Mesenchymal stem cell (in vitro differentiated cells and primary cell): ENCODE results near the gene ATG10.

Experiments used
- DNase-seq: peaks from one replicate; pipeline ENCODE4 v3.0.0-alpha.2; 2013
- H2AFZ ChIP-seq: one replicate; pipeline ENCODE4 v1.6.1; 2013; ENCODE audit warnings: low read depth, mild to moderate bottlenecking, control low read depth, inconsistent platforms, low read length, moderate library complexity
- H2AK5ac ChIP-seq: 2 replicates; pipeline ENCODE4 v1.6.1; 2013; ENCODE audit warnings: low read length, moderate library complexity, mild to moderate bottlenecking, inconsistent platforms; ENCODE audit not compliant: severe bottlenecking
- H2BK120ac ChIP-seq: one replicate; pipeline ENCODE4 v1.6.1; 2013; ENCODE audit warnings: low read depth, mild to moderate bottlenecking, inconsistent platforms, low read length, moderate library complexity
- H2BK12ac ChIP-seq, 2 experiments: one replicate each; pipeline ENCODE4 v1.6.1; 2013; ENCODE audit warnings: inconsistent platforms in 2 of 2, low read length in 2 of 2, mild to moderate bottlenecking in 2 of 2, moderate library complexity in 2 of 2, control low read depth in 1 of 2
- H2BK15ac ChIP-seq: one replicate; pipeline ENCODE4 v1.6.1; 2013; ENCODE audit warnings: mild to moderate bottlenecking, low read depth, inconsistent platforms; ENCODE audit not compliant: poor library complexity, severe bottlenecking
- H2BK5ac ChIP-seq: 2 replicates; pipeline ENCODE4 v1.6.1; 2013; ENCODE audit warnings: low read depth, mild to moderate bottlenecking, low read length, control low read depth, inconsistent platforms; ENCODE audit not compliant: poor library complexity, severe bottlenecking
- H3K14ac ChIP-seq, 2 experiments: one replicate each; pipeline ENCODE4 v1.6.1; 2013; ENCODE audit warnings: inconsistent platforms in 2 of 2, low read length in 2 of 2, control low read depth in 1 of 2, mild to moderate bottlenecking in 1 of 2, moderate library complexity in 1 of 2
- H3K18ac ChIP-seq, 2 experiments: one replicate each; pipeline ENCODE4 v1.6.1; 2013; ENCODE audit warnings: inconsistent platforms in 2 of 2, low read length in 2 of 2, control low read depth in 1 of 2, low read depth in 1 of 2, mild to moderate bottlenecking in 1 of 2
- H3K23ac ChIP-seq, 2 experiments: one replicate each; pipeline ENCODE4 v1.6.1; 2013; ENCODE audit warnings: inconsistent platforms in 2 of 2, low read length in 2 of 2, mild to moderate bottlenecking in 2 of 2, moderate library complexity in 2 of 2, control low read depth in 1 of 2
- H3K27ac ChIP-seq: 2 replicates; pipeline ENCODE4 v1.5.1; 2013; ENCODE audit warnings: mild to moderate bottlenecking, moderate library complexity, low read length, control low read depth, inconsistent platforms; ENCODE audit not compliant: poor library complexity, severe bottlenecking
- H3K27me3 ChIP-seq, 2 experiments: 2 replicates each; pipeline versions ENCODE4 v1.6.1 to v1.7.0; 2013; ENCODE audit warnings: low read length in 2 of 2, mild to moderate bottlenecking in 2 of 2, moderate library complexity in 2 of 2, control low read depth in 1 of 2, inconsistent platforms in 1 of 2; ENCODE audit not compliant: control insufficient read depth in 1 of 2, insufficient read depth in 1 of 2
- H3K36me3 ChIP-seq, 2 experiments: 2 replicates each; pipeline versions ENCODE4 v1.6.1 to v1.7.0; 2013; ENCODE audit warnings: low read length in 2 of 2, control low read depth in 1 of 2, inconsistent platforms in 1 of 2, low read depth in 1 of 2, mild to moderate bottlenecking in 1 of 2; ENCODE audit not compliant: insufficient read depth in 2 of 2, control insufficient read depth in 1 of 2
- H3K4ac ChIP-seq, 2 experiments: one replicate each; pipeline ENCODE4 v1.6.1; 2013; ENCODE audit warnings: inconsistent platforms in 2 of 2, low read length in 2 of 2, mild to moderate bottlenecking in 2 of 2, moderate library complexity in 2 of 2, control low read depth in 1 of 2, low read depth in 1 of 2
- H3K4me1 ChIP-seq: 2 replicates; pipeline ENCODE4 v1.6.1; 2013; ENCODE audit warnings: low read depth, low read length, control low read depth; ENCODE audit not compliant: control insufficient read depth, insufficient read depth
- H3K4me2 ChIP-seq: 2 replicates; pipeline ENCODE4 v1.6.1; 2013; ENCODE audit warnings: low read length, mild to moderate bottlenecking, inconsistent platforms; ENCODE audit not compliant: poor library complexity, severe bottlenecking
- H3K4me3 ChIP-seq, 2 experiments: 2 replicates each; pipeline versions ENCODE4 v1.5.1 to v1.7.0; 2013; ENCODE audit warnings: low read length in 2 of 2, mild to moderate bottlenecking in 2 of 2, control low read depth in 1 of 2, low read depth in 1 of 2; ENCODE audit not compliant: insufficient read depth in 1 of 2
- H3K79me1 ChIP-seq: replicated peaks from 2 replicates; pipeline ENCODE4 v1.6.1; 2013; ENCODE audit warnings: mild to moderate bottlenecking, control low read depth, low read length, inconsistent platforms; ENCODE audit not compliant: poor library complexity, severe bottlenecking
- H3K9ac ChIP-seq: 2 replicates; pipeline ENCODE4 v1.7.0; 2013; ENCODE audit warnings: mild to moderate bottlenecking, low read length, moderate library complexity
- H3K9me3 ChIP-seq: 2 replicates; pipeline ENCODE4 v1.7.0; 2013; ENCODE audit warnings: mild to moderate bottlenecking, low read length; ENCODE audit not compliant: control insufficient read depth
- H4K8ac ChIP-seq: one replicate; pipeline ENCODE4 v1.6.1; 2013; ENCODE audit warnings: inconsistent platforms, mild to moderate bottlenecking, low read length, moderate library complexity
- H4K91ac ChIP-seq: one replicate; pipeline ENCODE4 v1.6.1; 2013; ENCODE audit warnings: mild to moderate bottlenecking, low read length, inconsistent platforms
- WGBS: methylation state at CpG from one replicate; pipeline ENCODE4 v1.1.7; 2013; ENCODE audit warnings: mixed read lengths; 5-methylcytosine and 5-hydroxymethylcytosine counted together

The ATG10 gene

GRCh38 chr5:82257247-82257646 is 285.4 kb downstream of the ATG10 start:
- no peak overlapping the region for H3K4me2 ChIP-seq
- H3K4me3 ChIP-seq: no peak overlapping the region
- H3K23ac ChIP-seq: no peak overlapping the region
- no peaks in the 10 kb centered on the region for H3K36me3 ChIP-seq
- H3K4ac ChIP-seq: no peak overlapping the region
- 100% methylated on average over 1 of the region's 2 CpGs for WGBS
- H2BK15ac ChIP-seq: no peak overlapping the region
- H2BK12ac ChIP-seq: no peak overlapping the region
- no peak overlapping the region for H4K8ac ChIP-seq
- H3K14ac ChIP-seq: no peak overlapping the region
- no peaks in the 10 kb centered on the region for H3K9me3 ChIP-seq
- no peaks in the 10 kb centered on the region for H3K4me1 ChIP-seq
- H2BK120ac ChIP-seq: no peak overlapping the region
- H2AFZ ChIP-seq: no peak overlapping the region
- H3K27ac ChIP-seq: no peak overlapping the region
- H3K9ac ChIP-seq: no peak overlapping the region
- H4K91ac ChIP-seq: no peak overlapping the region
- H2BK5ac ChIP-seq: no peak overlapping the region
- no peaks in the 10 kb centered on the region for H3K27me3 ChIP-seq
- H3K18ac ChIP-seq: no peak overlapping the region
- DNase-seq: no peak
- H3K79me1 ChIP-seq: no peaks in the 10 kb centered on the region
- no peak overlapping the region for H2AK5ac ChIP-seq

GRCh38 chr5:82257729-82258128 is 285.9 kb downstream of the ATG10 start:
- Histone ChIP-seq H2BK5ac (no peak overlapping the region), H2BK15ac (no peak overlapping the region), H2AK5ac (no peak overlapping the region), H3K9me3 (no peaks in the 10 kb centered on the region), H3K14ac (no peak overlapping the region), H3K4ac (no peak overlapping the region), H3K9ac (no peak overlapping the region), H3K4me3 (no peak overlapping the region), H4K8ac (no peak overlapping the region), H3K18ac (peak overlapping the region in 1 of 2 experiments; percentile 2), H3K23ac (no peak overlapping the region), H2BK12ac (no peak overlapping the region), H3K27me3 (no peaks in the 10 kb centered on the region), H2BK120ac (no peak overlapping the region), H4K91ac (no peak overlapping the region), H3K79me1 (no peaks in the 10 kb centered on the region), H3K36me3 (no peaks in the 10 kb centered on the region), H3K27ac (no peak overlapping the region), H2AFZ (no peak overlapping the region), H3K4me2 (no peak overlapping the region), H3K4me1 (no peaks in the 10 kb centered on the region)
- 94% methylated on average over 1 of the region's 3 CpGs for WGBS
- no peak for DNase-seq

DNA sequence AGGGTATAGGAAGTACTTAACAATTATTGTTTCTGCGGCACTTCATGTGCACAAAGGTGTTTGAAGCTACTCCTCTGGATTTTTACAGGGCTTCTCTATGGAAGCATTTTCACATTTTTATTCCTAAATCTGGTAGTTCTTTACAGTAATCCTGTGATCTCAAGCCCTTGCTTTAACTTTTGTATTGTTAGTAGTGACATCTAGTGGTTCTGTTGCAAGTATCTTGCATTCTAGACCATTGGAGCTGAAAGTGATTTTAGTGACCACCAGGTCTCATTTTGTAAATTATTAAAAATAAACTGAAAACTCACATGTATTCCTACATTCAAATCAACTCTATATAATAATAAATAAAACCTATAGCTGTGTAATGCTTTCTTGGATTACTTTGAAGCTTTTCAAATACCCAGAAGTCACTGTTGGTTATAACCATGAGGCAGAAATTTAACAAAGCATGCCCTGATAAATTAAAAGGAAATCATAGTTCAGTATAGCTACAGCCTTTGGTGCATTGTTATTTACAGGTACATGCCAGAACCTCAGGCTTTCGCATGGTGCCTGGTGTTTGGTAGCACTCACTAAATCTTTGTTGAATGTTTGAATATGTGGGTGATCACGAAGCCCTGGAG is 287.5 kb downstream of the ATG10 start:
- Histone ChIP-seq H2BK5ac (no peak overlapping the region), H3K36me3 (no peaks in the 10 kb centered on the region), H3K4me3 (no peak overlapping the region), H3K4me1 (no peaks in the 10 kb centered on the region), H3K27ac (no peak overlapping the region), H4K8ac (no peak overlapping the region), H3K23ac (no peak overlapping the region), H3K4ac (no peak overlapping the region), H2BK120ac (no peak overlapping the region), H3K4me2 (no peak overlapping the region), H3K79me1 (peaks cover under 1% of the 10 kb centered on the region), H4K91ac (no peak overlapping the region), H2AK5ac (no peak overlapping the region), H3K27me3 (no peaks in the 10 kb centered on the region), H2BK12ac (no peak overlapping the region), H2BK15ac (no peak overlapping the region), H3K18ac (no peak overlapping the region), H2AFZ (no peak overlapping the region), H3K9me3 (no peaks in the 10 kb centered on the region), H3K9ac (no peak overlapping the region), H3K14ac (no peak overlapping the region)
- peak; percentile 49 for DNase-seq
- 98% methylated on average over 3 of the region's 3 CpGs for WGBS

GRCh38 chr5:82265047-82265446 is 293.2 kb downstream of the ATG10 start:
- H3K14ac ChIP-seq: no peak overlapping the region
- no peak overlapping the region for H2AFZ ChIP-seq
- H4K8ac ChIP-seq: no peak overlapping the region
- peaks cover 2 to 13% of the 10 kb centered on the region in 2 experiments for H3K36me3 ChIP-seq
- H2AK5ac ChIP-seq: no peak overlapping the region
- H3K4me3 ChIP-seq: peak overlapping the region in 1 of 2 experiments; percentile 41
- 97% methylated on average over 3 of the region's 4 CpGs for WGBS
- no peak overlapping the region for H4K91ac ChIP-seq
- DNase-seq: no peak
- H2BK120ac ChIP-seq: no peak overlapping the region
- H3K4me2 ChIP-seq: no peak overlapping the region
- no peak overlapping the region for H2BK15ac ChIP-seq
- no peaks in the 10 kb centered on the region for H3K27me3 ChIP-seq
- peaks cover 2% of the 10 kb centered on the region for H3K79me1 ChIP-seq
- H3K23ac ChIP-seq: no peak overlapping the region
- H3K4me1 ChIP-seq: no peaks in the 10 kb centered on the region
- peak overlapping the region; percentile 41 for H3K9ac ChIP-seq
- no peaks in the 10 kb centered on the region for H3K9me3 ChIP-seq
- H2BK5ac ChIP-seq: no peak overlapping the region
- no peak overlapping the region for H3K27ac ChIP-seq
- no peak overlapping the region for H3K4ac ChIP-seq
- H2BK12ac ChIP-seq: no peak overlapping the region
- H3K18ac ChIP-seq: no peak overlapping the region
